HepG2 (cell line): ENCODE measurements around the gene CREM. TPM values are rescaled to one million over a fixed set of nuclear protein-coding genes. Genes with fewer than 3 reads are reported as not detected.
A peak's percentile ranks its signal among the peaks of the same experiment; 100 is the strongest.

Source experiments
- BRCA1 ChIP-seq: sonication (generic); formaldehyde crosslinking; IDR thresholded peaks from 2 replicates; pipeline ENCODE4 v1.4.0; 2020; ENCODE audit warnings: missing genetic modification reagents
- BRD4 ChIP-seq: sonication (generic); formaldehyde crosslinking; IDR thresholded peaks from 2 replicates; pipeline ENCODE4 v1.4.0; 2020; ENCODE audit warnings: missing genetic modification reagents
- CREM ChIP-seq, 2 experiments: sonication (generic) in 1 of 2; formaldehyde crosslinking in 1 of 2; IDR thresholded peaks; 2 replicates each; pipeline versions ENCODE4 v1.4.0 to v1.6.1; 2016 to 2020; ENCODE audit warnings: antibody characterized with exemption in 1 of 2, mild to moderate bottlenecking in 1 of 2, missing genetic modification reagents in 1 of 2
- FOXO1 ChIP-seq: sonication (generic); formaldehyde crosslinking; IDR thresholded peaks from 2 replicates; pipeline ENCODE4 v1.4.0; 2020; ENCODE audit warnings: missing genetic modification reagents
- FOXP1 ChIP-seq, 2 experiments: fragments of 450-650 bp in 1 of 2; IDR thresholded peaks; 2 replicates each; pipeline ENCODE4 v1.6.1; 2017 to 2018; ENCODE audit warnings: antibody characterized with exemption in 1 of 2
- MAF1 ChIP-seq: sonication (generic); formaldehyde crosslinking; IDR thresholded peaks from 2 replicates; pipeline ENCODE4 v1.5.0; 2020; ENCODE audit warnings: missing genetic modification reagents, borderline replicate concordance
- MIER2 ChIP-seq: IDR thresholded peaks from 2 replicates; pipeline ENCODE4 v1.6.1; 2016; ENCODE audit warnings: missing biosample characterization, missing genetic modification reagents
- MIXL1 ChIP-seq: IDR thresholded peaks from 2 replicates; pipeline ENCODE4 v1.6.1; 2016
- MYC ChIP-seq: sonication (generic); formaldehyde crosslinking; IDR thresholded peaks from 2 replicates; pipeline ENCODE4 v1.9.0; 2021; ENCODE audit warnings: missing genetic modification reagents, borderline replicate concordance
- PHF20 ChIP-seq: sonication (generic); formaldehyde crosslinking; IDR thresholded peaks from 2 replicates; pipeline ENCODE4 v1.5.0; 2020; ENCODE audit warnings: mild to moderate bottlenecking, missing genetic modification reagents
- RFX1 ChIP-seq: fragments of 450-650 bp; IDR thresholded peaks from 2 replicates; pipeline ENCODE4 v1.6.1; 2017
- SAP130 ChIP-seq: IDR thresholded peaks from 2 replicates; pipeline ENCODE4 v1.6.1; 2016; ENCODE audit warnings: low read depth
- SOX6 ChIP-seq, 2 experiments: fragments of 450-650 bp in 1 of 2; sonication (generic) in 1 of 2; formaldehyde crosslinking in 1 of 2; IDR thresholded peaks; 2 replicates each; pipeline versions ENCODE4 v1.4.0 to v1.6.1; 2017 to 2020; ENCODE audit warnings: antibody characterized with exemption in 1 of 2, mild to moderate bottlenecking in 1 of 2, missing genetic modification reagents in 1 of 2
- SP2 ChIP-seq: sonication (generic); formaldehyde crosslinking; IDR thresholded peaks from 2 replicates; pipeline ENCODE4 v1.5.1; 2020; ENCODE audit warnings: mild to moderate bottlenecking, missing genetic modification reagents
- SPEN ChIP-seq: sonication (generic); formaldehyde crosslinking; IDR thresholded peaks from 2 replicates; pipeline ENCODE4 v1.5.1; 2020; ENCODE audit warnings: low read depth, mild to moderate bottlenecking, missing genetic modification reagents
- ZKSCAN5 ChIP-seq: sonication (generic); formaldehyde crosslinking; IDR thresholded peaks from 2 replicates; pipeline ENCODE4 v1.5.1; 2020; ENCODE audit warnings: mild to moderate bottlenecking, missing genetic modification reagents
- ZNF138 ChIP-seq: sonication (generic); formaldehyde crosslinking; IDR thresholded peaks from 2 replicates; pipeline ENCODE4 v1.5.0; 2020; ENCODE audit warnings: mild to moderate bottlenecking, low read depth, missing genetic modification reagents
- polyA plus RNA-seq, 8 experiments: library from polyadenylated mRNA; depleted of rRNA in 3 of 8; stranded (reverse) in 7 of 8; unstranded in 1 of 8; fragments of >200 nt; fragmentation: Illumina TruSeq in 4 of 8; extraction: Trizol in 4 of 8; gene quantifications; 2 replicates each; pipeline versions ENCODE4 v1.2.1 to v1.2.3, GENCODE V29; 2011 to 2016; ENCODE audit warnings: low read depth in 4 of 8, missing spikeins in 1 of 8, mixed read lengths in 1 of 8; ENCODE audit not compliant: insufficient read depth in 1 of 8
- total RNA-seq, 5 experiments: library from RNA; depleted of rRNA; stranded (reverse); fragments of >200 nt; fragmentation: Illumina TruSeq; extraction: Trizol; gene quantifications; 2 replicates each; pipeline ENCODE4 v1.2.3, GENCODE V29; 2016; ENCODE audit warnings: low read depth in 1 of 5
- TF ChIP-seq, protein P1 (sequence below): sonication (generic); formaldehyde crosslinking; IDR thresholded peaks from 2 replicates; pipeline ENCODE4 v1.8.0; 2022; ENCODE audit warnings: missing genetic modification reagents, mild to moderate bottlenecking, moderate library complexity, borderline replicate concordance
- TF ChIP-seq, protein P2 (sequence below): sonication (generic); formaldehyde crosslinking; IDR thresholded peaks from 2 replicates; pipeline ENCODE4 v1.9.0; 2021; ENCODE audit warnings: mild to moderate bottlenecking, missing genetic modification reagents
- TF ChIP-seq, protein P3 (sequence below): sonication (generic); formaldehyde crosslinking; IDR thresholded peaks from 2 replicates; pipeline ENCODE4 v1.4.0; 2020; ENCODE audit warnings: missing genetic modification reagents, low read depth, mild to moderate bottlenecking, borderline replicate concordance

CREM gene
- total and polyA plus RNA-seq, 2 of the 13 experiments (the other 11 are each of a cell fraction or from before 2014, with no cell fraction given) = 21.3 to 25.4 TPM

DNA sequence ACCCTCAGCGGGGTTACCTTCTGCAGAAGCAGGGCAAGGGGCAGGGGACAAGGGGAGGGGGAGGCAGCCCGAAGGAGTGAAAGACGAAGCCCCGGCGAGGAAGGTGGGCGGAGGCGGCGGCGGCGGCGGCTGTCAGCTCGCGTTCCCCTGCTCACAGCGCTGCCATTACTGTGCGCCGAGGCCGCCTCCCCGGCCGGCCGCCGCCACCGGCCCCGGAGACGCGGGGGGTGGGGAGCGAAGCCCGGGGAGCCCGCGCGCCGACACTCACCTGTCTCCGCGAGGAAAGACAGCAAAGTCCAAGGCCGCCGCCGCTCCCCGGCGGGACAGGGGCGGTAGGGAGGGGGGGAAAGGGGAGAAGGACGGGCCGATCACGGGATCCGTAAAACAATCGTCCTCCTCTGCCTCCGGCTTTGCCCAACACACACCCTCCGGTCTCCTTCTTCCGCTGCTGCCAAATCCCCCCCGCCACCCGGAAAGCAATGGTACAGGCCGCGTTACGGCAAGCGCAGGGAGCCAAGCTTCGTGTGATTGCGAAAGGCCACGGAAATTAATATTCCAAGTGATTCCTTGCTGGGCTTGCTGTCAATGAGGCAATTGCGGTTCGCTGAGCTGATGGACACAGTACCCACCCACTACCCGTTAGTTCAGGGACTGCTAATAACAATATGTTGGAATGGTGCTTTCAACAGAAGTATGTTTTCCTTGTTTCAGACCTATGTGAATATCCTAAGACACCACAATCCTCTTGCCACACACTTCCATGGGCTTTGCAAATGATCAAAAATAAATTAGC is 36.3 kb upstream of the CREM start, which contains the start of gene CUL2 (continued):
- TF ChIP-seq SOX6 (IDR thresholded peaks at IDR 0.05) = no peak
- peak; percentile 76 for TF ChIP-seq SOX6 (CRISPR knock-in tag; IDR thresholded peaks at IDR 0.05)
- TF ChIP-seq MYC = peak; percentile 62; the same call in 1 of the 2 replicates
- TF ChIP-seq, protein P1, sequence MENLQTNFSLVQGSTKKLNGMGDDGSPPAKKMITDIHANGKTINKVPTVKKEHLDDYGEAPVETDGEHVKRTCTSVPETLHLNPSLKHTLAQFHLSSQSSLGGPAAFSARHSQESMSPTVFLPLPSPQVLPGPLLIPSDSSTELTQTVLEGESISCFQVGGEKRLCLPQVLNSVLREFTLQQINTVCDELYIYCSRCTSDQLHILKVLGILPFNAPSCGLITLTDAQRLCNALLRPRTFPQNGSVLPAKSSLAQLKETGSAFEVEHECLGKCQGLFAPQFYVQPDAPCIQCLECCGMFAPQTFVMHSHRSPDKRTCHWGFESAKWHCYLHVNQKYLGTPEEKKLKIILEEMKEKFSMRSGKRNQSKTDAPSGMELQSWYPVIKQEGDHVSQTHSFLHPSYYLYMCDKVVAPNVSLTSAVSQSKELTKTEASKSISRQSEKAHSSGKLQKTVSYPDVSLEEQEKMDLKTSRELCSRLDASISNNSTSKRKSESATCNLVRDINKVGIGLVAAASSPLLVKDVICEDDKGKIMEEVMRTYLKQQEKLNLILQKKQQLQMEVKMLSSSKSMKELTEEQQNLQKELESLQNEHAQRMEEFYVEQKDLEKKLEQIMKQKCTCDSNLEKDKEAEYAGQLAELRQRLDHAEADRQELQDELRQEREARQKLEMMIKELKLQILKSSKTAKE (CRISPR knock-in tag) = peak; percentile 41; the same call in 1 of the 2 replicates
- peak; percentile 31; the same call in 1 of the 2 replicates for TF ChIP-seq FOXO1
- 0 out of 2 replicates have a peak, but pooled peaks have one; percentile 35 for TF ChIP-seq BRCA1 (CRISPR knock-in tag)
- TF ChIP-seq ZNF138 (CRISPR knock-in tag) = 0 out of 2 replicates have a peak, but pooled peaks have one; percentile 30
- no peak for TF ChIP-seq ZKSCAN5 (CRISPR knock-in tag)
- TF ChIP-seq SP2 = 0 out of 2 replicates have a peak, but pooled peaks have one; percentile 35
- no peak for TF ChIP-seq RFX1
- TF ChIP-seq BRD4 = peak; percentile 90
- peak; percentile 90 for TF ChIP-seq SAP130 (CRISPR knock-in tag)
- TF ChIP-seq MIER2 (CRISPR knock-in tag) = 0 out of 2 replicates have a peak, but pooled peaks have one; percentile 36
- peak; percentile 82 for TF ChIP-seq SPEN (CRISPR knock-in tag)
- TF ChIP-seq, protein P2, sequence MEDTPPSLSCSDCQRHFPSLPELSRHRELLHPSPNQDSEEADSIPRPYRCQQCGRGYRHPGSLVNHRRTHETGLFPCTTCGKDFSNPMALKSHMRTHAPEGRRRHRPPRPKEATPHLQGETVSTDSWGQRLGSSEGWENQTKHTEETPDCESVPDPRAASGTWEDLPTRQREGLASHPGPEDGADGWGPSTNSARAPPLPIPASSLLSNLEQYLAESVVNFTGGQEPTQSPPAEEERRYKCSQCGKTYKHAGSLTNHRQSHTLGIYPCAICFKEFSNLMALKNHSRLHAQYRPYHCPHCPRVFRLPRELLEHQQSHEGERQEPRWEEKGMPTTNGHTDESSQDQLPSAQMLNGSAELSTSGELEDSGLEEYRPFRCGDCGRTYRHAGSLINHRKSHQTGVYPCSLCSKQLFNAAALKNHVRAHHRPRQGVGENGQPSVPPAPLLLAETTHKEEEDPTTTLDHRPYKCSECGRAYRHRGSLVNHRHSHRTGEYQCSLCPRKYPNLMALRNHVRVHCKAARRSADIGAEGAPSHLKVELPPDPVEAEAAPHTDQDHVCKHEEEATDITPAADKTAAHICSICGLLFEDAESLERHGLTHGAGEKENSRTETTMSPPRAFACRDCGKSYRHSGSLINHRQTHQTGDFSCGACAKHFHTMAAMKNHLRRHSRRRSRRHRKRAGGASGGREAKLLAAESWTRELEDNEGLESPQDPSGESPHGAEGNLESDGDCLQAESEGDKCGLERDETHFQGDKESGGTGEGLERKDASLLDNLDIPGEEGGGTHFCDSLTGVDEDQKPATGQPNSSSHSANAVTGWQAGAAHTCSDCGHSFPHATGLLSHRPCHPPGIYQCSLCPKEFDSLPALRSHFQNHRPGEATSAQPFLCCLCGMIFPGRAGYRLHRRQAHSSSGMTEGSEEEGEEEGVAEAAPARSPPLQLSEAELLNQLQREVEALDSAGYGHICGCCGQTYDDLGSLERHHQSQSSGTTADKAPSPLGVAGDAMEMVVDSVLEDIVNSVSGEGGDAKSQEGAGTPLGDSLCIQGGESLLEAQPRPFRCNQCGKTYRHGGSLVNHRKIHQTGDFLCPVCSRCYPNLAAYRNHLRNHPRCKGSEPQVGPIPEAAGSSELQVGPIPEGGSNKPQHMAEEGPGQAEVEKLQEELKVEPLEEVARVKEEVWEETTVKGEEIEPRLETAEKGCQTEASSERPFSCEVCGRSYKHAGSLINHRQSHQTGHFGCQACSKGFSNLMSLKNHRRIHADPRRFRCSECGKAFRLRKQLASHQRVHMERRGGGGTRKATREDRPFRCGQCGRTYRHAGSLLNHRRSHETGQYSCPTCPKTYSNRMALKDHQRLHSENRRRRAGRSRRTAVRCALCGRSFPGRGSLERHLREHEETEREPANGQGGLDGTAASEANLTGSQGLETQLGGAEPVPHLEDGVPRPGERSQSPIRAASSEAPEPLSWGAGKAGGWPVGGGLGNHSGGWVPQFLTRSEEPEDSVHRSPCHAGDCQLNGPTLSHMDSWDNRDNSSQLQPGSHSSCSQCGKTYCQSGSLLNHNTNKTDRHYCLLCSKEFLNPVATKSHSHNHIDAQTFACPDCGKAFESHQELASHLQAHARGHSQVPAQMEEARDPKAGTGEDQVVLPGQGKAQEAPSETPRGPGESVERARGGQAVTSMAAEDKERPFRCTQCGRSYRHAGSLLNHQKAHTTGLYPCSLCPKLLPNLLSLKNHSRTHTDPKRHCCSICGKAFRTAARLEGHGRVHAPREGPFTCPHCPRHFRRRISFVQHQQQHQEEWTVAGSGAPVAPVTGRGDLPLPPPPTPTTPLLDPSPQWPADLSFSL (CRISPR knock-in tag) = no peak
- TF ChIP-seq MIXL1 (CRISPR knock-in tag) = peak; percentile 91
- TF ChIP-seq MAF1 (CRISPR knock-in tag) = peak; percentile 68; the same call in 1 of the 2 replicates
- peak; percentile 85 for TF ChIP-seq PHF20 (CRISPR knock-in tag)
- peak; percentile 48; the same call in 1 of the 2 replicates for TF ChIP-seq CREM (IDR thresholded peaks at IDR 0.05)
- TF ChIP-seq CREM (CRISPR knock-in tag; IDR thresholded peaks at IDR 0.05) = no peak
- no peak for TF ChIP-seq FOXP1 (IDR thresholded peaks at IDR 0.05)
- TF ChIP-seq FOXP1 (CRISPR knock-in tag; IDR thresholded peaks at IDR 0.05) = 0 out of 2 replicates have a peak, but pooled peaks have one; percentile 13
- TF ChIP-seq, protein P3, sequence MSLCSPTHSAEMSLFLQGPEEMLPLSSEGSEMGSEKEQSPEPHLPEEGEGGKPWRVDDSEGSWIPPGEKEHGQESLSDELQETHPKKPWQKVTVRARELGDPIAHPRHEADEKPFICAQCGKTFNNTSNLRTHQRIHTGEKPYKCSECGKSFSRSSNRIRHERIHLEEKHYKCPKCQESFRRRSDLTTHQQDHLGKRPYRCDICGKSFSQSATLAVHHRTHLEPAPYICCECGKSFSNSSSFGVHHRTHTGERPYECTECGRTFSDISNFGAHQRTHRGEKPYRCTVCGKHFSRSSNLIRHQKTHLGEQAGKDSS (CRISPR knock-in tag) = no peak; the same call in 1 of the 2 replicates
